HEK293T (cell line): Measurements from ENCODE around the gene ENDOU.

Source experiments
- CTCF ChIA-PET: fragments of 350-600 bp; formaldehyde crosslinking; extraction: SDS; loops from one replicate; lab custom pipeline; 2021; ENCODE audit warnings: antibody characterized with exemption, inconsistent platforms; lab: Yijun Ruan, JAX
- POLR2A ChIA-PET: fragments of 350-600 bp; formaldehyde crosslinking; extraction: SDS; loops from one replicate; lab custom pipeline; 2020; ENCODE audit warnings: antibody characterized with exemption, inconsistent platforms; lab: Yijun Ruan, JAX
- DNase-seq: peaks from one replicate; pipeline ENCODE4 v3.0.0; 2012; ENCODE audit warnings: mixed read lengths; ENCODE audit errors: extremely low spot score
- ARNT ChIP-seq: fragments of 450-650 bp; IDR thresholded peaks from 2 replicates; pipeline ENCODE4 v1.6.1; 2017; ENCODE audit warnings: mild to moderate bottlenecking
- BHLHE40 ChIP-seq: fragments of 450-650 bp; IDR thresholded peaks from 2 replicates; pipeline ENCODE4 v1.6.1; 2016; ENCODE audit warnings: mild to moderate bottlenecking, moderate library complexity, borderline replicate concordance
- CTBP1 ChIP-seq: fragments of 450-650 bp; IDR thresholded peaks from 2 replicates; pipeline ENCODE4 v1.6.1; 2016; ENCODE audit warnings: borderline replicate concordance
- ELF4 ChIP-seq: fragments of 450-650 bp; IDR thresholded peaks from 2 replicates; pipeline ENCODE4 v1.6.1; 2017; ENCODE audit warnings: antibody characterized with exemption
- FOXA1 ChIP-seq: fragments of 450-650 bp; IDR thresholded peaks from 2 replicates; pipeline ENCODE4 v1.6.1; 2016; ENCODE audit warnings: mild to moderate bottlenecking
- FOXK2 ChIP-seq: fragments of 450-650 bp; IDR thresholded peaks from 2 replicates; pipeline ENCODE4 v1.6.1; 2016; ENCODE audit warnings: mild to moderate bottlenecking
- FOXM1 ChIP-seq: fragments of 450-650 bp; IDR thresholded peaks from 2 replicates; pipeline ENCODE4 v1.6.1; 2017; ENCODE audit warnings: mild to moderate bottlenecking, borderline replicate concordance
- HDGF ChIP-seq: fragments of 450-650 bp; IDR thresholded peaks from 2 replicates; pipeline ENCODE4 v1.6.1; 2017; ENCODE audit warnings: antibody characterized with exemption, borderline replicate concordance
- L3MBTL2 ChIP-seq: fragments of 450-650 bp; conservative IDR thresholded peaks from 2 replicates; pipeline ENCODE4 v1.6.1; 2016; ENCODE audit warnings: mild to moderate bottlenecking
- LEF1 ChIP-seq: fragments of 450-650 bp; IDR thresholded peaks from 2 replicates; pipeline ENCODE4 v1.6.1; 2017; ENCODE audit warnings: mild to moderate bottlenecking, borderline replicate concordance
- NFRKB ChIP-seq: fragments of 450-650 bp; IDR thresholded peaks from 2 replicates; pipeline ENCODE4 v1.6.1; 2016; ENCODE audit warnings: mild to moderate bottlenecking, moderate library complexity
- PKNOX1 ChIP-seq: fragments of 450-650 bp; IDR thresholded peaks from 2 replicates; pipeline ENCODE4 v1.6.1; 2016
- SP1 ChIP-seq: fragments of 450-650 bp; IDR thresholded peaks from 2 replicates; pipeline ENCODE4 v1.6.1; 2017
- SUZ12 ChIP-seq: fragments of 450-650 bp; IDR thresholded peaks from 2 replicates; pipeline ENCODE4 v1.6.1; 2016; ENCODE audit warnings: mild to moderate bottlenecking
- TARDBP ChIP-seq: fragments of 450-650 bp; IDR thresholded peaks from 2 replicates; pipeline ENCODE4 v1.6.1; 2016
- ZNF384 ChIP-seq: fragments of 450-650 bp; IDR thresholded peaks from 2 replicates; pipeline ENCODE4 v1.6.1; 2016

ENDOU gene

DNA sequence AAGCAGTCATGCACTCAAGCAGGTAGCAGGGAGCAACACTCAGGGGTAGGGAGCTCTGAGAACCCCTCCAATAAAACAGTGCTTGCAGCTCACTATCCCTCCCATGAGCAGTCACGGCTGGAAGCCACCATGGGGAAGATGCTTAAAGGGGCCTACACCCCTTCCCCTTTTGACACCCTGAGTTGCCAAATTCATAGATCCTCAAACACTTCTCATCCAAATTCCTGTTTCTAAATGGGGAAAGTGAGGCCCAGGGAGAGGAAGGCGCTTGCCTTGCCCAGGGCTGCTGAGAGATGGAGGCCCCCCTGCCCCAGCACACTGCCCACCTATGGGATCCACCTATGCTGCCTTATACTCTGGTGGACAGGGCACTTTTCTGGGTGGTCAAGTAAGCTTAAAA lies 7.2 kb upstream of the ENDOU start:
- TF ChIP-seq LEF1: no peak
- no peak for TF ChIP-seq CTBP1
- no peak for TF ChIP-seq FOXA1
- no peak for TF ChIP-seq NFRKB
- TF ChIP-seq L3MBTL2: no peak
- TF ChIP-seq ARNT: no peak
- no peak for TF ChIP-seq ZNF384
- no peak for TF ChIP-seq TARDBP
- TF ChIP-seq HDGF: no peak
- no peak for TF ChIP-seq FOXM1
- TF ChIP-seq SUZ12: no peak
- no peak for TF ChIP-seq BHLHE40
- CTCF ChIA-PET: interaction anchor here (1.4 to 1.9 kb wide), 4 partner anchors 9 to 106 kb away, joined by 3 to 9 read pairs (median 6); no protein-coding TSS in a partner anchor
- DNase-seq: no peak
- POLR2A ChIA-PET: interaction anchor here (1.1 to 1.4 kb wide), 2 partner anchors 26 to 37 kb away, joined by 3 read pairs; no protein-coding TSS in a partner anchor

DNA sequence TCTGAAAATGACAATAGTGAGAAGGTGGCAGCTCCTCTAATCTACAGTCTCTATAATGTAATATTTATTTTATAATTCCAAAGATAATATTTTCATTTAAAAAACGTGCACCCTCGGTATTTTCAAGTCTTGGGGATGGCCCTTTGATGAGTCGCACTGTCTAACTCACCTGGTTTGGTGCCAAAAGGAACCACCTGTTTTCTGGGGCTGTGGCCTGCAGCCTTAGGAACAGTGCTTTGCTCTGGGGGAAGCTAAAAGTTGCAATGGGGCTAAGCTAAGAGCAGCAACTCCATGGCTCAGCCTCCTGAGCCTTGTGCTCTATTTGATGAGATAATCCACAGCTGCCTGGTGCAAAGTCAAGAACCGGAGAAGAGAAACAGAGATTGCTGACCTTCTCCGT lies 6.4 kb upstream of the ENDOU start:
- CTCF ChIA-PET: interaction anchor here (0.5 to 1.5 kb wide), 3 partner anchors 16 to 108 kb away, joined by 3 read pairs; no protein-coding TSS in a partner anchor
- POLR2A ChIA-PET: interaction anchor here (1.1 kb wide), 1 partner anchor 25 kb away, joined by 3 read pairs; no protein-coding TSS in a partner anchor
- TF ChIP-seq ZNF384 (no peak), BHLHE40 (no peak), HDGF (no peak), SP1 (no peak), PKNOX1 (no peak), NFRKB (no peak), FOXA1 (no peak), L3MBTL2 (no peak), FOXM1 (no peak), FOXK2 (no peak), ELF4 (no peak), SUZ12 (no peak), TARDBP (no peak), LEF1 (no peak), CTBP1 (no peak), ARNT (no peak)
- DNase-seq: no peak

DNA sequence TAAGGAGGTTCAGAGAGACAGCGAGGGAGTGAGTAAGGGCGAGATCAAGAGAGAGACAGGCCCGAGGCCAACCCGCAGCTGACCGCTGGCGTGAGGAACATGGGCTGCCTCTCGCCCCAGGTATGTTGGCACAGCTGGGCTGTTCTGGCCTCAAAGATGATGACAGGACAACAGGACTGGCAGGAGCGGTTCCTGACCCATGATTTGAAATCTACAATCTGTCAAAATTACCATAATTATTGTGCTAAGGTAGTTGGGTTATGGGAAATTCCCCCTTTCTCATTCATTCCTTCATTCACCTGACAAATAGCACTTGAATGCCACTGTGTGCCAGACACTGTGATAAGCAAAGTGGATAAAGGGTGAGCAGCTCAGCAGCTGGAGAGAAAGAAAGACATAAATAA lies 5.1 kb upstream of the ENDOU start:
- DNase-seq: no peak
- POLR2A ChIA-PET: no interaction called here
- TF ChIP-seq HDGF: no peak
- TF ChIP-seq LEF1: no peak
- no peak for TF ChIP-seq NFRKB
- TF ChIP-seq ARNT: no peak
- no peak for TF ChIP-seq FOXM1
- TF ChIP-seq BHLHE40: no peak
- TF ChIP-seq CTBP1: no peak
- no peak for TF ChIP-seq FOXK2
- no peak for TF ChIP-seq FOXA1
- no peak for TF ChIP-seq ELF4
- no peak for TF ChIP-seq SUZ12
- no peak for TF ChIP-seq PKNOX1
- CTCF ChIA-PET: no interaction called here

DNA sequence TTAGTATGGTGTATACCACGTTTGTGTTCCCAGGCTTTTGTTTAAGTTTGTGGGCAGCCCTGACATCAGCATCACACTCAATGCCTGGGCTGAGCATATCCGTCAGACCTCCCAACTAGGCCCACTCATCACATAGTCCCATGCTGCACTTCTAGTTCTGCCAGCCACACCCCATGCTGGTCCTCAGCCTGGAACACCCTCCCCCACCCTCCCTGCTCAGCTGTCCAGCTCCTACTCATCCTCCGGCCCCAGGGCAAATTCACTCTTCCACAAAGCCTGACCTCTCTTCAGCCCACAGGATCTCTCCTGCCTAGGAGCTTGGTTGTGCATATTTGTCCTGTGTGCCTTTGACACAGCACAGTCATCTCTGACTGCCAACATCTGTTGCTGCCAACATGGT lies 3.9 kb upstream of the ENDOU start:
- ChIA-PET POLR2A (no interaction called here), CTCF (interaction anchor here (1.2 kb wide), 1 partner anchor 12 kb away, joined by 3 read pairs; no protein-coding TSS in a partner anchor)
- DNase-seq: no peak
- TF ChIP-seq SUZ12: no peak
- no peak for TF ChIP-seq CTBP1

DNA sequence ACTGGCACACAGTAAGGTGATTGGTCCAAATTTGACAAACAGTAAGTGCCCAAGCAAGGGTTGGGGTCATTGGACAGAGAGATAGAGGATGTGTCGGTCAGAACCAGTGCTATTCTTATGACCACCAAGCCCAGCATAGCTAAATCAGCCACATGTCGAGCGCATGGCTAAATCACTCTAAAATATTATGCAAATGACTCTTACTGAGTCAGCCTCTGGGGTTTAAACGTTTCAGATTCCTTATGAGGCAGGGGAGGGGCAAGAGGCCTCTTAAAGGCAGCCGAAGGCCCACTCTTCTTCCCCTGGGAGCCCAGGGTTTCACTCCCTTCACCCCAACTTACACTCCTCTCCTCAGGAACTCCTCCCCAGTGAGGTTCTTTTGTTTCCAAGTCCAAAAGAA lies 603 bp upstream of the ENDOU start:
- POLR2A ChIA-PET: interaction anchor here (2.6 kb wide), 1 partner anchor 20 kb away, joined by 6 read pairs; no protein-coding TSS in a partner anchor
- no peak for TF ChIP-seq FOXA1
- TF ChIP-seq TARDBP: no peak
- TF ChIP-seq HDGF: no peak
- TF ChIP-seq FOXK2: no peak
- TF ChIP-seq ZNF384: no peak
- no peak for TF ChIP-seq BHLHE40
- TF ChIP-seq SUZ12: no peak
- no peak for TF ChIP-seq L3MBTL2
- TF ChIP-seq LEF1: no peak
- TF ChIP-seq ELF4: no peak
- TF ChIP-seq SP1: no peak
- no peak for TF ChIP-seq CTBP1
- CTCF ChIA-PET: interaction anchor here (0.8 to 2.9 kb wide), 4 partner anchors 10 to 112 kb away, joined by 3 to 8 read pairs (median 4); no protein-coding TSS in a partner anchor
- no peak for DNase-seq

- ChIA-PET CTCF (interaction anchor here (1.6 kb wide), 1 partner anchor 44 kb away, joined by 3 read pairs; no protein-coding TSS in a partner anchor), POLR2A (no interaction called here)
- DNase-seq: no peak
- TF ChIP-seq L3MBTL2 (no peak), FOXM1 (no peak), PKNOX1 (no peak), SUZ12 (no peak), NFRKB (no peak), TARDBP (no peak), BHLHE40 (no peak), CTBP1 (no peak), ZNF384 (no peak), SP1 (no peak), LEF1 (no peak)
Measured at GRCh38 chr12:47722941-47723631, 2.2 kb downstream of the ENDOU start.
